ENCODE measurements around the gene TNFSF10. TPM values are rescaled to one million over a fixed set of nuclear protein-coding genes. Genes with fewer than 3 reads are reported as not detected.

TNFSF10 gene
- polyA plus RNA-seq, 1 of the 3 experiments (the other 2 are of a cell fraction) = 0.10 TPM

DNA sequence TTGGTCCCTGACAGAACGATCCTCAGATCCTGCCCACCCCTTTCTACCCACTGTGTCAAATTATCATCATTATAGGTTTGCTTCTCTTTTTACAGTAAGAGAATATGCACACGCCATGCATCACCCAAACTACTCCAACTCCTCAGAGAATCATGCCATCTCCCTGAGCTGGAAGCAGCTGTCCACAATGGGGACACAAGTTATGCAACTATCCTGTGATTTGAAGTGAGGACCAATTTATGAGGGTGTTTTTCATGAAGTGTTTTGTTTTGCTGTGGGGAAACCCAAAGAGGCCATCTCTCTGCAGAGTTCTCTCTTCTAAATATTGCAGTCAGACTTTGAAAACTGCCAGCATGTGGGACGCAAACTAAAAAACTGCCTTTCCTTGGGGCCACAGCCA is 35.8 kb upstream of the TNFSF10 start:
- H3K9ac ChIP-seq = no peak overlapping the region
- 94% methylated on average over 3 of the region's 3 CpGs for WGBS (ENCODE audit: low lambda C conversion rate)

More for the DNA sequence above, 35.8 kb upstream of the TNFSF10 start:
- no peaks in the 10 kb centered on the region for H3K27me3 ChIP-seq (ENCODE audit: insufficient read depth)
- no peaks in the 10 kb centered on the region for H3F3A ChIP-seq (replicated peaks; ENCODE audit: insufficient read depth)
- CTCF ChIA-PET = no interaction called here
- TF ChIP-seq, protein P1, sequence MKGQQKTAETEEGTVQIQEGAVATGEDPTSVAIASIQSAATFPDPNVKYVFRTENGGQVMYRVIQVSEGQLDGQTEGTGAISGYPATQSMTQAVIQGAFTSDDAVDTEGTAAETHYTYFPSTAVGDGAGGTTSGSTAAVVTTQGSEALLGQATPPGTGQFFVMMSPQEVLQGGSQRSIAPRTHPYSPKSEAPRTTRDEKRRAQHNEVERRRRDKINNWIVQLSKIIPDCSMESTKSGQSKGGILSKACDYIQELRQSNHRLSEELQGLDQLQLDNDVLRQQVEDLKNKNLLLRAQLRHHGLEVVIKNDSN (IDR thresholded peaks at IDR 0.05; ENCODE audit: borderline replicate concordance, low read depth) = no peak
- TF ChIP-seq, protein P2, sequence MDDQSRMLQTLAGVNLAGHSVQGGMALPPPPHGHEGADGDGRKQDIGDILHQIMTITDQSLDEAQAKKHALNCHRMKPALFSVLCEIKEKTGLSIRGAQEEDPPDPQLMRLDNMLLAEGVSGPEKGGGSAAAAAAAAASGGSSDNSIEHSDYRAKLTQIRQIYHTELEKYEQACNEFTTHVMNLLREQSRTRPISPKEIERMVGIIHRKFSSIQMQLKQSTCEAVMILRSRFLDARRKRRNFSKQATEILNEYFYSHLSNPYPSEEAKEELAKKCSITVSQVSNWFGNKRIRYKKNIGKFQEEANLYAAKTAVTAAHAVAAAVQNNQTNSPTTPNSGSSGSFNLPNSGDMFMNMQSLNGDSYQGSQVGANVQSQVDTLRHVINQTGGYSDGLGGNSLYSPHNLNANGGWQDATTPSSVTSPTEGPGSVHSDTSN (IDR thresholded peaks at IDR 0.05) = no peak
- no peak for TF ChIP-seq YY1 (IDR thresholded peaks at IDR 0.05; ENCODE audit: low read depth)
- TF ChIP-seq TCF12 (IDR thresholded peaks at IDR 0.05) = no peak
- TF ChIP-seq, protein P3, sequence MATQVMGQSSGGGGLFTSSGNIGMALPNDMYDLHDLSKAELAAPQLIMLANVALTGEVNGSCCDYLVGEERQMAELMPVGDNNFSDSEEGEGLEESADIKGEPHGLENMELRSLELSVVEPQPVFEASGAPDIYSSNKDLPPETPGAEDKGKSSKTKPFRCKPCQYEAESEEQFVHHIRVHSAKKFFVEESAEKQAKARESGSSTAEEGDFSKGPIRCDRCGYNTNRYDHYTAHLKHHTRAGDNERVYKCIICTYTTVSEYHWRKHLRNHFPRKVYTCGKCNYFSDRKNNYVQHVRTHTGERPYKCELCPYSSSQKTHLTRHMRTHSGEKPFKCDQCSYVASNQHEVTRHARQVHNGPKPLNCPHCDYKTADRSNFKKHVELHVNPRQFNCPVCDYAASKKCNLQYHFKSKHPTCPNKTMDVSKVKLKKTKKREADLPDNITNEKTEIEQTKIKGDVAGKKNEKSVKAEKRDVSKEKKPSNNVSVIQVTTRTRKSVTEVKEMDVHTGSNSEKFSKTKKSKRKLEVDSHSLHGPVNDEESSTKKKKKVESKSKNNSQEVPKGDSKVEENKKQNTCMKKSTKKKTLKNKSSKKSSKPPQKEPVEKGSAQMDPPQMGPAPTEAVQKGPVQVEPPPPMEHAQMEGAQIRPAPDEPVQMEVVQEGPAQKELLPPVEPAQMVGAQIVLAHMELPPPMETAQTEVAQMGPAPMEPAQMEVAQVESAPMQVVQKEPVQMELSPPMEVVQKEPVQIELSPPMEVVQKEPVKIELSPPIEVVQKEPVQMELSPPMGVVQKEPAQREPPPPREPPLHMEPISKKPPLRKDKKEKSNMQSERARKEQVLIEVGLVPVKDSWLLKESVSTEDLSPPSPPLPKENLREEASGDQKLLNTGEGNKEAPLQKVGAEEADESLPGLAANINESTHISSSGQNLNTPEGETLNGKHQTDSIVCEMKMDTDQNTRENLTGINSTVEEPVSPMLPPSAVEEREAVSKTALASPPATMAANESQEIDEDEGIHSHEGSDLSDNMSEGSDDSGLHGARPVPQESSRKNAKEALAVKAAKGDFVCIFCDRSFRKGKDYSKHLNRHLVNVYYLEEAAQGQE (IDR thresholded peaks at IDR 0.05; ENCODE audit: low read depth, low read length) = no peak
- TF ChIP-seq FOXM1 (IDR thresholded peaks at IDR 0.05; ENCODE audit: low read depth) = no peak
- TF ChIP-seq, protein P4, sequence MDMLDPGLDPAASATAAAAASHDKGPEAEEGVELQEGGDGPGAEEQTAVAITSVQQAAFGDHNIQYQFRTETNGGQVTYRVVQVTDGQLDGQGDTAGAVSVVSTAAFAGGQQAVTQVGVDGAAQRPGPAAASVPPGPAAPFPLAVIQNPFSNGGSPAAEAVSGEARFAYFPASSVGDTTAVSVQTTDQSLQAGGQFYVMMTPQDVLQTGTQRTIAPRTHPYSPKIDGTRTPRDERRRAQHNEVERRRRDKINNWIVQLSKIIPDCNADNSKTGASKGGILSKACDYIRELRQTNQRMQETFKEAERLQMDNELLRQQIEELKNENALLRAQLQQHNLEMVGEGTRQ (IDR thresholded peaks at IDR 0.05; ENCODE audit: borderline replicate concordance, low read depth, low read length) = no peak
- TF ChIP-seq NFIC (IDR thresholded peaks at IDR 0.05; ENCODE audit: borderline replicate concordance) = no peak
- TF ChIP-seq EP300 (IDR thresholded peaks at IDR 0.05; ENCODE audit: borderline replicate concordance in 1 of 2, low read depth in 1 of 2, low read length in 1 of 2) = no peak
- H3K4me3 ChIP-seq (ENCODE audit: low read depth in 2 of 2, low read length in 1 of 2) = no peak overlapping the region
- H3K9me3 ChIP-seq = no peaks in the 10 kb centered on the region
- no peaks in the 10 kb centered on the region for H3K36me3 ChIP-seq (replicated peaks in 1 of 2; ENCODE audit: control insufficient read depth in 1 of 2, insufficient read depth in 2 of 2, low read length in 1 of 2)
- no peaks in the 10 kb centered on the region for H4K20me1 ChIP-seq (ENCODE audit: insufficient read depth)
- DNase-seq = no peak
- H3K79me2 ChIP-seq (ENCODE audit: insufficient read depth) = no peaks in the 10 kb centered on the region
- peaks cover 0 to 7% of the 10 kb centered on the region in 2 experiments; a peak in 1 of 4 replicates for H3K4me1 ChIP-seq (ENCODE audit: control insufficient read depth in 1 of 2, insufficient read depth in 2 of 2, low read depth in 1 of 2, low read length in 1 of 2)
- H3K27ac ChIP-seq (ENCODE audit: low read depth in 2 of 2, low read length in 1 of 2) = no peak overlapping the region
- no peak overlapping the region for H2AFZ ChIP-seq (ENCODE audit: low read depth)
- no peaks in the 10 kb centered on the region for H3K9me2 ChIP-seq
- H3K4me2 ChIP-seq = no peak overlapping the region
- POLR2A ChIA-PET = no interaction called here
